Measurements from ENCODE around the gene VAPA. TPM values are rescaled to one million over a fixed set of nuclear protein-coding genes. Genes with fewer than 3 reads are reported as not detected.
"Not testable (repeated sequence)": the region's sequence is repeated elsewhere in the genome, so short reads cannot be mapped to it uniquely, and the experiment has no call there.

The VAPA gene
- total RNA-seq, 2 experiments from 2014 or later, result 139 to 176 TPM

DNA sequence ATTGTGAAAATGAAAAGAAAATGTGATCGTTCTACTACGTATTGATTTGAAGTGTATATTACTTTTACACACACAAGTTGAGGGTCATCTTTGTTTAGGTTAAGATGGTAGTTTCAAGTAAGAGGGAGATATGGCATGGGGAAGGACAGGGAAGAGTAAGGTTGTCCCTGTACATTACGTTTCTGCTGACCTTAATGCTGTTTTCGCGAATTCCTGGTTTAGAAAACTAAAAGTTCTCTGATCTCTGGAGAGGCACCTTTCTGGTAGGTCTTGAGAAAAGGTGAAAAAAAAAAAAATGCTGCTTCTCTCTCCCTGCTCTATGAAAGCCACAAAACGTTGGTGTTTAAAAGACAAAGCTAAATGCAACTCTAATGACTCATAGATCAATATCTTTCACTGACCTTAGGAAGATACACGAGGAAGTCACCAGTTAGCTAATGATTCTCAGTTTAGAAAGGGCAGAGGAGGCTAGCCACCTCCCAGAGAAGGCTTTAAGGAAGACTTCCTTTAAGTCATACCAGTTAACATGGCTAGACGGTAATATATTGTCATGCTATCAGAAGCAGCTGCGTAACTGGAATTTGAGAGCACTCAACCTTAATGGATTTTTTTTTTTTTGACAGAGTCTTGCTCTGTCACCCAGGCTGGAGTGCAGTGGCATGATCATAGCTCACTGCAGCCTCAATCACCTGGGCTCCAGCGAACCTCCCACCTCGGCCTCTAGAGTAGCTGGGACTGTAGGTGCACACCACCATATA is 14.8 kb upstream of the VAPA start:
- POLR2A ChIA-PET, result interaction anchor here (0.6 to 1.5 kb wide), 2 partner anchors 9 to 332 kb away, joined by 3 to 4 read pairs; no protein-coding TSS in a partner anchor
- no peak overlapping the region for H3K27ac ChIP-seq (ENCODE audit: low read depth, low read length, poor library complexity, severe bottlenecking)

DNA sequence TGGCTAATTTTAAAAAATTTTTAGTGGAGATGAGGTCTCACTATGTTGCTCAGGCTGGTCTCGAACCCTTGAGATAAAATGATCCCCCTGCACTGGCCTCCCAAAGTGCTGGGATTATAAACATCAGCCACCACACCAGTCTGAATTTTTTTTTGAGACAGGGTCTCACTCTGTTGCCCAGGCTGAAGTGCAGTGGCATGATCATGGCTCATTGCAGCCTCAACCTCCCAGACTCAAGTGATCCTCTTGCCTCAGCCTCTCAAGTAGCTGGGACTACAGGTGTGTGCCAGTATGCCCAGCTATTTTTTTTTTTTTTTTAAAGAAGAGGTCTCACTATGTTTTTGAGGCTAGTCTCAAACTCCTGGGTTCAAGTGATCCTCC is 14.3 kb upstream of the VAPA start:
- CTCF ChIA-PET (ENCODE audit: unreplicated experiment); H3K9me2 ChIP-seq (ENCODE audit: insufficient read depth, low read length); H2AFZ ChIP-seq (ENCODE audit: low read length); DNase-seq (ENCODE audit: low spot score); H3K9me3 ChIP-seq (ENCODE audit: low read length); BruUV-seq (replicated peaks); H3K4me1 ChIP-seq (ENCODE audit: insufficient read depth, low read length, poor library complexity, severe bottlenecking); H3K79me2 ChIP-seq (ENCODE audit: insufficient read depth, low read depth, low read length); H3K4me3 ChIP-seq (ENCODE audit: low read depth, low read length, poor library complexity, severe bottlenecking); H3K4me2 ChIP-seq (ENCODE audit: low read length); H3K36me3 ChIP-seq (ENCODE audit: insufficient read depth, low read length); H4K20me1 ChIP-seq (ENCODE audit: insufficient read depth, low read length); intact Hi-C loops (cut with micrococcal nuclease; ENCODE audit: unreplicated experiment); H3K27ac ChIP-seq (ENCODE audit: low read depth, low read length, poor library complexity, severe bottlenecking): not testable (repeated sequence)
- POLR2A ChIA-PET, result interaction anchor here (1.5 kb wide), 1 partner anchor 8 kb away, joined by 4 read pairs; no protein-coding TSS in a partner anchor

More for the DNA sequence above, 14.8 kb upstream of the VAPA start:
- TF ChIP-seq, protein P1, sequence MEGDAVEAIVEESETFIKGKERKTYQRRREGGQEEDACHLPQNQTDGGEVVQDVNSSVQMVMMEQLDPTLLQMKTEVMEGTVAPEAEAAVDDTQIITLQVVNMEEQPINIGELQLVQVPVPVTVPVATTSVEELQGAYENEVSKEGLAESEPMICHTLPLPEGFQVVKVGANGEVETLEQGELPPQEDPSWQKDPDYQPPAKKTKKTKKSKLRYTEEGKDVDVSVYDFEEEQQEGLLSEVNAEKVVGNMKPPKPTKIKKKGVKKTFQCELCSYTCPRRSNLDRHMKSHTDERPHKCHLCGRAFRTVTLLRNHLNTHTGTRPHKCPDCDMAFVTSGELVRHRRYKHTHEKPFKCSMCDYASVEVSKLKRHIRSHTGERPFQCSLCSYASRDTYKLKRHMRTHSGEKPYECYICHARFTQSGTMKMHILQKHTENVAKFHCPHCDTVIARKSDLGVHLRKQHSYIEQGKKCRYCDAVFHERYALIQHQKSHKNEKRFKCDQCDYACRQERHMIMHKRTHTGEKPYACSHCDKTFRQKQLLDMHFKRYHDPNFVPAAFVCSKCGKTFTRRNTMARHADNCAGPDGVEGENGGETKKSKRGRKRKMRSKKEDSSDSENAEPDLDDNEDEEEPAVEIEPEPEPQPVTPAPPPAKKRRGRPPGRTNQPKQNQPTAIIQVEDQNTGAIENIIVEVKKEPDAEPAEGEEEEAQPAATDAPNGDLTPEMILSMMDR (conservative IDR thresholded peaks at IDR 0.05; ENCODE audit: low read length), result no peak
- TF ChIP-seq EZH2phosphoT487 (IDR thresholded peaks at IDR 0.05; ENCODE audit: borderline replicate concordance, low read depth, low read length), result no peak
- no peaks in the 10 kb centered on the region for H3K9me2 ChIP-seq (ENCODE audit: insufficient read depth, low read length)
- H3K79me2 ChIP-seq (ENCODE audit: insufficient read depth, low read depth, low read length), result no peaks in the 10 kb centered on the region
- no peak overlapping the region for H2AFZ ChIP-seq (ENCODE audit: low read length)
- intact Hi-C loops (cut with micrococcal nuclease; ENCODE audit: unreplicated experiment), result no loop called here
- no TSS peak for BruUV-seq (replicated peaks)
- no peak for DNase-seq (ENCODE audit: low spot score)
- H3K4me3 ChIP-seq (ENCODE audit: low read depth, low read length, poor library complexity, severe bottlenecking), result no peak overlapping the region
- H3K9me3 ChIP-seq (ENCODE audit: low read length), result no peaks in the 10 kb centered on the region
- no peaks in the 10 kb centered on the region for H4K20me1 ChIP-seq (ENCODE audit: insufficient read depth, low read length)
- CTCF ChIA-PET (ENCODE audit: unreplicated experiment), result no interaction called here
- no peak overlapping the region for H3K4me2 ChIP-seq (ENCODE audit: low read length)
- H3K4me1 ChIP-seq (ENCODE audit: insufficient read depth, low read length, poor library complexity, severe bottlenecking), result no peaks in the 10 kb centered on the region
- no peaks in the 10 kb centered on the region for H3K36me3 ChIP-seq (ENCODE audit: insufficient read depth, low read length)

DNA sequence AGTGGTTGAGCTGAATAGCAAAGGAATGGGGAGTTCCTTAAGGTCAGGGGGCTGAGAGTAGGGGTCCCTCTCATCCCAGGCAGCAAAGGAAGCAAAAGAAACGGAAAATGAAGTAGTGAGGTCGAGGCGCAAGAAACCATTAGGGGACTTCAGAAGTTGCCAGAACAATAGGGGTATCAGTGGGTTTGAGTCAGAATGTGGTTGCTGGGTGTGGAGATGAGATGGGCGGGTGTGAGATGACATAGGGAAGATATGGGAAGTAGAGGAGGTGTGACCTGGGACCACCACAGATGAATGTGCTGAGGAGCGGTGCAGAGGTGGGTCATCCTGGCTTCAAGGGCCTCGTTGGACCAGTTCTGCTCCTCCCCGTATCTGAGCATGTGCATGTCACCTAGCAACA is 13.1 kb upstream of the VAPA start:
- ChIA-PET POLR2A (no interaction called here), CTCF (ENCODE audit: unreplicated experiment) (no interaction called here)
- TF ChIP-seq, protein P1 (conservative IDR thresholded peaks at IDR 0.05; ENCODE audit: low read length), result no peak
- no peak for TF ChIP-seq EZH2phosphoT487 (IDR thresholded peaks at IDR 0.05; ENCODE audit: borderline replicate concordance, low read depth, low read length)
- Histone ChIP-seq H3K79me2 (ENCODE audit: insufficient read depth, low read depth, low read length) (no peaks in the 10 kb centered on the region), H2AFZ (ENCODE audit: low read length) (no peak overlapping the region), H3K9me2 (ENCODE audit: insufficient read depth, low read length) (no peaks in the 10 kb centered on the region), H3K4me1 (ENCODE audit: insufficient read depth, low read length, poor library complexity, severe bottlenecking) (no peaks in the 10 kb centered on the region), H3K9me3 (ENCODE audit: low read length) (no peaks in the 10 kb centered on the region), H3K4me3 (ENCODE audit: low read depth, low read length, poor library complexity, severe bottlenecking) (no peak overlapping the region), H3K27ac (ENCODE audit: low read depth, low read length, poor library complexity, severe bottlenecking) (no peak overlapping the region), H4K20me1 (ENCODE audit: insufficient read depth, low read length) (no peaks in the 10 kb centered on the region), H3K4me2 (ENCODE audit: low read length) (no peak overlapping the region), H3K36me3 (ENCODE audit: insufficient read depth, low read length) (no peaks in the 10 kb centered on the region)
- DNase-seq (ENCODE audit: low spot score), result no peak
- no TSS peak for BruUV-seq (replicated peaks)
- intact Hi-C loops (cut with micrococcal nuclease; ENCODE audit: unreplicated experiment), result no loop called here
